ENCODE results near the gene RCAN2.

- TF ChIP-seq CTCF (conservative IDR thresholded peaks at IDR 0.05) (no peak), EZH2 (IDR thresholded peaks at IDR 0.05; ENCODE audit: low read depth) (no peak)
These were observed 301.5 kb downstream of the RCAN2 start for GRCh38 chr6:46189726-46190125.

Measured in PC-9 (cell line).